Measurements from ENCODE around the gene SH3RF3.

GRCh38 chr2:109320195-109320922 lies 191.4 kb downstream of the SH3RF3 start:
- TF ChIP-seq CTCF (IDR thresholded peaks at IDR 0.05 in 2 of 3, conservative IDR thresholded peaks at IDR 0.05 in 1 of 3; ENCODE audit: borderline replicate concordance in 1 of 3, insufficient read depth in 1 of 3, low read depth in 2 of 3, low read length in 2 of 3) (no peak), REST (IDR thresholded peaks at IDR 0.05; ENCODE audit: low read depth) (no peak), POLR2A (IDR thresholded peaks at IDR 0.05; ENCODE audit: borderline replicate concordance, extremely low read depth, insufficient read depth, insufficient read length) (no peak), YY1 (IDR thresholded peaks at IDR 0.05; ENCODE audit: extremely low read depth, insufficient replicate concordance, low read depth, low read length) (no peak), ZNF274 (IDR thresholded peaks at IDR 0.05; ENCODE audit: low read depth, low read length) (no peak), EGR1 (IDR thresholded peaks at IDR 0.05; ENCODE audit: low read depth) (no peak), JUND (IDR thresholded peaks at IDR 0.05) (no peak), CEBPB (IDR thresholded peaks at IDR 0.05; ENCODE audit: low read depth) (no peak), EZH2 (IDR thresholded peaks at IDR 0.05) (no peak), MAX (IDR thresholded peaks at IDR 0.05) (no peak), EZH2phosphoT487 (IDR thresholded peaks at IDR 0.05; ENCODE audit: borderline replicate concordance) (no peak), ZBTB33 (IDR thresholded peaks at IDR 0.05; ENCODE audit: extremely low read depth, insufficient replicate concordance, low read length) (no peak), TCF7L2 (IDR thresholded peaks at IDR 0.05; ENCODE audit: borderline replicate concordance, extremely low read depth, insufficient read depth, insufficient read length) (no peak)

Measured in HCT116 (cell line).